GM19239 (cell line): ENCODE results near the gene CD2BP2.

ENCODE experiments used
- DNase-seq: peaks from one replicate; pipeline ENCODE4 v3.0.0; 2011; ENCODE audit warnings: low spot score; ENCODE audit not compliant: insufficient read length
- FAIRE-seq: peaks from 2 replicates; lab custom pipeline; 2011; peaks lifted over from hg19 to GRCh38; lab: Jason Lieb, UNC

CD2BP2 gene

DNA sequence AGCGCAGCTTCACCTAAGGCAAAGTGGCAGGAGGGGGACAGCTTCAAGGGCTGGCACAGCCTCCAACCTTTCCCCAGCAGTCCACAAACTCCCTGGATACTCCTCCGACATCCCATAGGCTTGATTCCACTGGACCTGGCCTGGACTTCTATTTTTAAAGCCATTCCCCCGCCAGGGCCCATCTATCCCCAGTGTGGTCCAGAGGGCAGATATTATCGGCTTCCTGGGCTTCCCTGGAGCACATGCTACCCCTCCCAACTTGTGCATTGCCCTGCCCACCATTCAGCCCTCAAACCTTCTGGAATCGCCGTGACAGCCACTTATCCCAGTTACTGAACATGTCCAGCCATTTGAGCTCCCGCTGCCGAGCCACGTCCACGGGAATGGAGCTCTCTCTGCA is 10.1 kb upstream of the CD2BP2 start:
- DNase-seq (no peak), FAIRE-seq (no peak)

DNA sequence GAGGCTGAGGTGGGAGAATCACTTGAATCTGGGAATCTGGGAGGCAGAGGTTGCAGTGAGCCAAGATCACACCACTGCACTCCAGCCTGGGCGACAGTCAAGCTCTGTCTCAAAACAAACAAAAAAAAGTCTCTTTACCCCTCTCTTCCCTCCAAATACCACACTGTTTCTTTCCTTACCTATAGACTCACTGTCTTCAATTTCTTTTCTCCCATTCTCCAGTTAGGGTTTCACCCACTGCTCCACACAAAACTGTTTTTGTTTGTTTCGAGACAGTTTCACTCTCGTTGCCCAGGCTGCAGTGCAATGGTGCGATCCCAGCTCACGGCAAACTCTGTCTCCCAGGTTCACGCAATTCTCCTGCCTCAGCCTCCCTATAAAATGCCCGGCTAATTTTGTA is 6.1 kb upstream of the CD2BP2 start:
- FAIRE-seq, result no peak
- no peak for DNase-seq

DNA sequence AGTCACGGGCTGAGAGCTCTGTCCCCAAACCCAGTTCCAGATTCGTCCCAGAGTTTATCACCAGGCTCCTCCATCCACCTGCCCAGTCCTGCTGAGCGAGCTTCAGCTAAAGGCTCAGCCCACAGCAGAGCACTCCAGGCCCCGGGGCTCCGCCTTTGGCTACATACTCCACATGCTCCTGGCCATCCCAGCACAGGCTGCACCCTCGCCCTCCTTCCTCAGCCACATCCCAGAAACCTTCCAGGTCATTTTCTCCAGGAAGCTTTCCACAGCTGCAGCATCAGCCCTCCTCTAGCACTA is 4.7 kb upstream of the CD2BP2 start:
- DNase-seq, result no peak
- no peak for FAIRE-seq

DNA sequence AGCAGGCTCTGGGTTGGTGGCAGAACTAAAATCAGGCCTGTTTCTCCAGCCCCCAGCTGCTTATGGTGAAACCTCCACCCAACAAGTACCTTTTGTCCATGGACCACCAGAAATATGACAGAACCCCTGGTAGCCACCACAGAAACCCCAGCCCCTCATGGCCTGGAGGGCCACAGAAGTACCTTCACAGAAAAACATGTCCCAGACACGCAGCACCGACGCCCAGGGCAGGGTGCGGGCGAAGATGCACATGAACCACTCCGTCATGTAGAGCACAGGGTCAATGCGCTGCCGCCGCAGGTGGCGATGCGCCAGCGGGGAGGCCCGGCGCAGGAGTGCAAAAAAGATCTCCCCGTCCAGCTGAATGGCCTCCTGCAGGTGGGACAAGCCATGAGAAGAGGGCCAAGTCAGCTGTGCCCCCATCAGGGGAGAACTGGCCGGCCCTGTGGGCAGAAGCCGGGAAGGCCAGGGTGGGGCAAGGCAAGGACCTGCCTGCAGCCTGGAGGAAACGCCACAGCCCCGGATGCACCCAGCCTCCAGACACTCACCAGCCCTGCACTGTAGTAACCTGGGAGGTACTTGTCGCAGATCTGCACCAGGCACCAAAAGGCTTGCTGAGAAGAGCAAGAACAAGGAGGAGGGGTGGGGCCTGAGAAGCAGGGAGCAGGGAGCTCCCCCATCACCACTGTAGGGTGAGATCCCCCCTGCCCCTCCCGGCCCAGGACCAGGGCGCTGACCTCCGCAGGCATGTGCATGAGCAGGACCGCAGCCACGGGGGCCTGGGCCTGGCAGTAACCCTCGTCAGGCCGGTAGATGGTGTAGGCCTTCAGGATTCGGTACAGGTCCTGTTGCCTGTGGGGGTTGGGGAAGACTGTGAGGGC is 4.1 kb upstream of the CD2BP2 start:
- FAIRE-seq (no peak), DNase-seq (no peak)

DNA sequence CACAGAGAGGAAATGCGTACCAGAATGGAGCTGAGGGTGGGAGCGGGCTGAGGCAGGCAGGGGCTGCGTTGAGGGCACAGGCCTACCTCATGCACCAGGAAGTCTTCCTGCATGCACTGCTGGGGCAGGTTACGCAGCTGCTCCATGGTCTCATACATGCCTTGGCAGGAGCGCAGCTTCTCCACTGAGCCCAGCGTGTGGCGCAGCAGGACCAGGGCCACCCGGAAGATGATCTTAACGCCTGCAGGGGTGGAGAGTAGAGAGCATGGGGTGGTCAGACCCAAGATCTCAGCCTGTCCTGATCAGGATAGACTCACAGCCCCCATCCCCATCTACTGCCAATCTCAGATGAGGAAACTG is 3.4 kb upstream of the CD2BP2 start:
- FAIRE-seq (no peak), DNase-seq (no peak)

DNA sequence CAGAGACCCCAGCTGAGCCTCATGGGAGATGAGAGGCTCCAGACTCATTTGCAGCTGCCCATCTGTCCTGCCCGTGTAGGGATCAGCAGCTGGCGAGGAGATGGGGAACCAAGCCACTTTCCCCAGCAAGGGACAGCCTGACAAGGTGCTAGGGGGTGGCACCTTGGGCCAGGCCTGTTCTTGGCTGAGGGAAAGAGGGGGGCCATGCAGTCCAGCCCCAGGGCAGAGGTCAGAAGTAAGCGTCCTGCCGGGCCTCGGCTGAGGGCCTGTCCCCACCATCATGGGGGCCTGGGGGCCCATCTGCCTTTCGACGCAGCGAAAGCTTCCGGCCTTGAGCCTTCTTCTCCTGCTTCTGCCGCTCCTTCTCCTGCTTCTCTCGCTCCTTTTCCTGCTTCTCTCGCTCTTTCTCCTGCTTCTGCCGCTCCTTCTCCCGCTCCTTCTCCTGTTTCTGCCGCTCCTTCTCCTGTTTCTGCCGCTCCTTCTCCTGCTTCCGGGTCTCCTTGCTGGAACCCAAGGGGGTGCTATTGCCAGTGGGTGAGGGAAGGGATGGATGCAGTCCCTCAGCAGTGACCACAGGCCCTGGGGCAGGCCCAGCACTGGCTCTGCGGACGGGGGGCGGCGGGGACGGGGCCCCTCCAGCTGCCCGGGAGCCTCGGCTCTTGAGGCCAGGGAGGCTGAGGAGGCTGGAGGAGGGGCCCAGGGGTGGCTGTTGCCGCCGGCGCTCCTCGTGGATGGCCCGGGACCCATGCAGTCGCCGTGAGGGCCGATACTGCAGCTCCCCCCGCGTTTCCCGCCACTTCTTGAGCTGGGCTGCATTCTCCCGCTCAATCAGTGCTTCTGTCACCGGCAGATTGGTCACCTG is 2.8 kb upstream of the CD2BP2 start:
- DNase-seq, result no peak

DNA sequence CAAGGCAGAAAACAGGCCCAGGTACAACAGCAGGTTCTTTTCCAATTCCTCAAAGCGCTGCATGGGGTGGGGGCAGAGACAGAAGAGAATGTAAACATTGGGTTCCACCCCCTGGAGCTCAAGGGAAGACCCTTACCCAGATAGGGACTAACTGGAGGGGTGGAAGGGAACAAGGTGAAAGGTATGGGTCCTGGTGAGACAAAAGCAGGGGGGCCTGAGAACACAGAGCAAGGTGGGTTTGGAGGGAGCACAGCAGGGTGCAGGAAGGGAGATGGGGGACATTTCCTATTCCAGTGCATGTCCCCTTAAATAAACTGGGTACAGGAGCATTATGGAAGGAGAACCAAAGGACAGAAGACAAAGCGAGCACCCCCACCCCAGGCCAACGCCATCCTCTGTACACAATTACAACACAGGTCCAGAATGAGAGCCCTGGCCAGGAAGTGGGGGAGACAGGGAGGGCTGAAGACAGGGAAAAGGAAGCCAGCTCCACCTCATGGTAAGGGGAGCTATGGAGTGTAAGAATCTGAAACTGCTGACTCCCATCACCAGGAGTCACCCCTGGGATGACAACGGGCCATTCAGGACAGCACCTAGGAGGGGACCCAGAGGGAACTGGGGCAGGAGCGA is 2.1 kb upstream of the CD2BP2 start:
- FAIRE-seq (no peak), DNase-seq (no peak)

More for the DNA sequence above, 2.8 kb upstream of the CD2BP2 start:
- FAIRE-seq, result no peak

DNA sequence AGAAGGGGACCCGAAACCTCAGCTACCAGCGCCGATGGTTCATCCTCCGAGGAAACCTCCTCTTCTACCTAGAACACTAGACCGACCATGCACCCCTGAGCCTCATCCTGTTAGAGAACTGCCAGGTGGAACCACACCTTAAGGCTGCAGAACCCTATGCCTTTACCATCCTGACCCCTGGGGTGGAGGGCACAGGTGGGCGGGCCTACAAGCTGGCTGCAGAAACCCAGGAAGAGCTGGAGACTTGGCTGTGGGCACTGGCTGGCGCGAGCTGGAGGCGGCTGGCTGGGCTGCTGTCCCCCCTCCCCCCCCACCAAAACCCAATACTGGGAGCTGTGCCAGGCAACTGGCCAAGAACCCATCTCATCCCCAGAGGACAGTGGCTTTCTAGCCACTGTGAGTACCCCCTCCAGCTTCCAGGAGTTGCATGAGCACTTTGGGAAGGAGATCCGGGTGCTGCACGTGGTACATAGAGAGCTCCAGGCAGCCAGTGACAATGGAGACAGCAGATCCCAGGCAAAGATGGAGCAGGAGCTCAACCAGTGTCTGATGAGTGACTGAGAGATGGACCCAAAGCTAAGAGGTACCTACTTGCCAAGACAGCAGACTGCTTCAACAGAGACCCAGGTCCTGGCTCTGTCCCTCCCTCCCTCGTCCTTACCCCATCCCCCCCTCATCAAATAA is 1.4 kb upstream of the CD2BP2 start:
- no peak for FAIRE-seq
- DNase-seq, result no peak

DNA sequence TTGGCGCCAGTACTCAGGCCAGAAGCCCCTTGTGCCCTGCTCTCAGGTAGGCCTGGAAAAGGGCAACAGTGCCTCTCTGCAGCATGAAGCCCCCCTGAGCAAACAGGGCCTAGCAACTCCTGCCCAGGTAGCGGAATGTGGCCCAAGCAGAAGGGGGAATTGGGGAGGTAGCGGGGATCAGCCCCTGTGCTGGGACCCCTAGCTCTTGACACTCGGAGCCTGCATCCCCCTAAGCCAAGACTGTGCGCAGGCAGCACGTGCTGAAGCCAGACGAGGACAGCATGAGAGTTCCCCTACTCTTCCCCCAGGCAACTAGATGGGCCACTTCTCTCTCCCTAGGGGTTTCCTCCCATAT is 823 bp upstream of the CD2BP2 start:
- DNase-seq (no peak), FAIRE-seq (no peak)

DNA sequence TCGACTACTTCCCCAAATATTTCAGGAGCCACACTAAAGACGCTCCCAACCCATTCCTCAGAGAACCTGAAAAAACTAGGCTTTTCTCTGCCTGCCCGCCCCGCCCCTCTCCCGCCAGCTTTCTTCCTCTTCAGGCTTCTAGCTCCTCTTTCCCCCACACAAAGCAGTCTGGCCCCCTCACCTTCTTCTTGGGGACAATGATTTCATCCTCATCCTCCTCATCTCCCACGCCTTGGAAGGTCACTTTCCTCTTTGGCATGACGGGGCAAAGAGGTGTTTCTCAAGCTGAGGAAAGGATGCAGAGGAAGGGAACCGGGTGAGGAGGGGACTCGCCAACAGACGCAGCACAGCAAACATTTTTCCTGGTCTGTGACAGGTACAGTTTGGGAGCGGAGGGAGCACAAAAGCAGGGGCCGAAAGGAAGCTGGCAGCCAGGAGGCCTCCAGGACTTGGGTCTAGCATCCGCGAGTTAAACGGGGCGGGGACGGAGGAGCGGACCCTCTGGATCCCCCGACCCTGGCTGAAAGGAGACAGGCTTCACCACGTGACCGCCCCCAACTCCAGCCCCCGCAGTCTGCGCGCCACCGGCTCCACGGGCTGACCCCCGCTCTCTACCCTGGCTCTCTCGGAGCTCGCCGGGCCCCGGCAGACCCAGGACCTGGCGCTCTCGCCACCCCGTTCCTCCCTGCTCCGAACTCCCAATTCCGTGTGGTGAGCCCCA is 525 bp downstream of the CD2BP2 start:
- peak; percentile 35 for FAIRE-seq
- DNase-seq, result no peak

DNA sequence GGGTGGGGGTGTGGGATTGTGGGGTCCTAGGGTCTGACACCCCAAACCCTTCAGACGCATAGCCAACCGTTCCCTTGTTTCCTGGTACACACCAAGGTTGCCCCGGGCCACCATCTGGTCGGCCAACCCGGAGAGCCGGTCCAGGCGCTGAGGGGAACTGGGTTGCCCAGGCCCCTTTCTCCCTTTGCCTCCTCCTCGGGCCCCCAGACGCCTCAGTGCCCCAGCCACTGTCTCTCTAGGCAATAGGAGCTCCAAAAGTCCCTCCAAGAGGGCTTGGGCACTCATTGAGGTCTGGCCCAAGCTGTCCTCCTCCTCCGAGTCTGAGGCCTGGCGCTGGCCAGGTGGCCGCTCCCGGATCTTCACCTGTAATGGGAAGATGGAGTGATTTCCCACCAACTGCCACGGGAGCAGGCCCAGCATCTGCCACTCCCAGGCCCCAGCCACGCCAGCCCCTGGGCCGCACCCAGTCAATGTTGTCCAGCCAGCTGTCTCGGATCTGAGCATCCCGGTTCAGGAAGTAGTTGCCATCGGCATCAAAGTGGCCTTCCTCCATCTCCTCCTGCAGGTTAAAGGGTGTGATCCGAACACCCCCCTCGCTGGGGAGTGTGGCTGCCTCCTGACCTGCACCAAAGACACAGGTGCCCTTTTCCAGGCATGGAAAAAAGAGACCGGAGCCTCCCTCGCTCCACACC is 1.5 kb downstream of the CD2BP2 start:
- FAIRE-seq (no peak), DNase-seq (no peak)

DNA sequence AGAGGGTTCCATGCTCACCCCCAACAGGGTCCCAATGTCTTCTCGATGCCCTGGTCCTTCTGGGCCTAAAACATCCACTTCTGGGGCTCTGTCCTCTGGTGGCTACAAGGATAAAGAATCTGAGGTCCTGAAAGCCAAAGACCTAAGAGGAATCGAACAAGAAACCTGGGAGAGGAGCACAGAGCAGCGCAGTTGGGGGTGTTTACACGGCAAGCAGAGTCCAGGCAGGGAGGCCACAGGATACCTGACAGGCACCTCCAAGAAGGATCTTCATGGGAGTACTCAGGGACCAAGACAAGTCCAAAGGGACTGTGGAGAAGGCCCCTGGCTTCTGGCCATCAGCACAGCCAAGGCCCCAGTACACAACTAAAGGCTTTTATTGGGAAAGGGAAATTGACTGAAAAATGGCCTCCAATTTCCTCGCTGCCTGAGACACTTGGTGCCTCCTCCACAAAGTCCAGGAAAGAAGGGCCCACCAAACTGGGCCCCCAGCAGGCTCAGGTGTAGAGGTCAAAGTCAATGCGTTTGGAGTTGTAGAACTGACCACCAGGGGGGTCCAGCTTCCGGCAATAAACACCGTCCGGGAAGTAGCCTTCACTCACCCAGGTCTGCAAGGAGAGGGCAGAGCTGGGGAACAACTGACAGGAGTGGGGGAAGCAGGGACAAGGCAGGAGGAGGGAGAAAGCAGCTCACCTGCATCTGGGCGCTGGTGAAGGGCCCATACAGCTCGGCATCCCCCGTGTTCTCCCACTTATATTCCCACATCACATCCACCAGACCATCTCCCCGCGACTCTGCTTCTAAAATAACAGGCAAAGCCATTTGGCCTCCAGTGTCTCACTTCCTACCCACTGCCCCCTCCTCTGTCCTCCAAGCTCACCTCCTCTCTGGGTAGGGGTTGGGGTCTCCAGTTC is 2.4 kb downstream of the CD2BP2 start:
- FAIRE-seq (no peak), DNase-seq (no peak)

DNA sequence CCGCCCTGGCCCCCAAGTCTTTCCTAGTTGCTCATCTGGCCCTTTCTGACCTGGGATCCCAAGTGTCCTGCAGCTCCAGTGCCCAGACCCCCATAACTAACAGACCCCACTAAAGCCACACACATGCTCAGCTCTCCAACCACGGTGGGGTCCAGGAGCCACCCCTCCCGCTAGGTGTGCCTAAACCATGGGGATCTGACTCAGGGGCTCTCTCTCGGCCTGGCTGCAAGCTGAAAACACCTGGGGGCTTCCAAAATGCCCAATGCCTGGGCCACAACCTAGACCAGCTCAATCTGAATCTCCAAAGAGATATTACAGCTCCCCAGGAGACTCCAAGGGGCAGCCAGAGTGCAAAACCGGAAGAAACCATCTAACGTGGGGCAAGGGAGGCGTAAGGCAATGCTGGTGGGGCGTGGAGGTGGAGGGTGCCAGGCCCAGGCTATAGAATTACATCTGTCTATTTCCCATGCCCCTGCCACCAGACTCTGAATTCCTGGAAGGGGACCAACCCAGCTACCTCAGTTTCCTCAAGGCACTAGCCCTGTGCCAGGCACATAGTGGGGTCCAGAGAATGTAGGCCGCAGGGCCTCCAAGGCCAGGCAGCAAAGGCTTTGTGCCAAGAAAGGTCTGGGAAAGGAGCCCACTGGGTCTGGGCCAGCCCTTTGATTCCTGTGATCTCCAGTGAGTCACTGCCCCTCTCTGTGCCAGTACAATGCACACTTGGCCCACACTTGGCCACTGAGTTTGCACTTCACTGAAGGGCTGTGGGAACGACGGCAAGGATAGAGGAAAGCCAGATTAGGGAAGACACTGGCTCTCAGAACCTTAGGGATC is 3.3 kb downstream of the CD2BP2 start:
- DNase-seq, result no peak
- FAIRE-seq, result no peak

DNA sequence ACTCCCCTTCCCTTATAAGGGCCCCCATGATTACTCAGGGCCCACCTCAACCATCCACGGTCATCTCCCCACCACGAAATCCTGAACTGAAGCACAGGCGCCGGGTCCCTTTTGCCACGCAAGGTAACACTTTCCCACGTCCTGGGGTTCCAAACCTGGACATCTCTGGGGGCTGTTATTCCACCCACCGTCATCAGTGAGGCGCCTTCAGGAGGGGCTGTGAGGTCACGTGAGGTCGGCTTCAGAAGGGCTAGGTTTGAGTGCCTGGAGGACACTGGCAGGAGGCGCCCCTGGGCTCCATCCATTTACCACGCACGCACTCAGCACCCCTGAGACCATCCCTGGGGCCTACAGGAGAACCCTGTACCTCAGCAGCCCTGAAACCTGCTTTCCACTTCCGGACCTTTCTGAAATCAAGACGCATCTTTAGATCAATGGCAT is 4.1 kb downstream of the CD2BP2 start:
- DNase-seq (no peak), FAIRE-seq (no peak)

DNA sequence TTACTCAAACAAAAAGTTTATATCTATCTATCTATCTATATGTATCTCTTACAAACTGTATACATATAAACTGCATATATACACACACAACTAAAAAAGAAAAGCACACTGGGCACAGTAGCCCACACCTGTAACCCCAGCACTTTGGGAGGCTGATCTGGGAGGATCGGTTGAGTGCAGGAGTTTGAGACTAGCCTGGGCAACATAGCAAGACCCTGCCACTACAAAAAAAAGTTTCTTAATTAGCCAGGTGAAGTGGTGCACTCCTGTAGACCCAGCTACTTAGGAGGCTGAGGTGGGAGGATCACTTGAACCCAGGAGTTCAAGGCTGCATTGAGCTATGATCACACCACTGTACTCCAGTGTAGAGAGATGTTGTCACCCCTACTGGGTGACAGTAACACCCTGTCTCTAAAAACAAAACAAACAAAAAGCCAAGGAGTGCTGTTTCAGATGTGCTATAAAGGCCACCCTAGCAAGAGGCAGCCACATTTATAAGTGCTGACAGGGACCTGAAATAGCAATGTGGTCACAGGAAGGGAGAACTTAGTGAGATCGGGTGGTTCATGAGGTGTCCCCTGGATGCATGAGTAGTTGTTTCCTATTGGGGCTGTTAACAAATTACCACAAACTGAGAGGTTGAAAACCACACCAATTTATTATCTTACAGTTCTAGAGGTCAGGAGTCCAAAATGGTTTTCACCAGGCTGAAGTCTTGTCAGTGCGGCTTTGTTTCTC is 4.8 kb downstream of the CD2BP2 start:
- DNase-seq, result peak; percentile 70
- peak; percentile 100 for FAIRE-seq

DNA sequence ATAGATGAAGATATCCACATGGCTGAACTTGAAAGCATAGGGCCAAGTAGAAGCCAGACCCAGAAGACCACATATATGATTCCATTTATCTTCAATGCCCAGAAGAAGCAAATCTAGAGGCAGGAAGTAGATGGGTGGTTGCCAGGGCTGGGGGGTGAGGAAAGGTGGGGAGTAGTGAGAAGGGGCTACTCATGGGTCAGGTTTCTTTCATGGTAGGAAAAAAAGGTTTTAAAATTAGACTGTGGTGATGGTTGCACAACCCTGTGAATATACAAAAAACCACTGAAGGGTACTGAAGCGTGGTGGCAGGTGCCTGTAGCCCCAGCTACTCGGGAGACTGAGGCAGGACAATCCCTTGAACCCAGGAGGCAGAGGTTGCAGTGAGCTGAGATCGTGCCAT is 5.4 kb downstream of the CD2BP2 start:
- peak; percentile 88 for FAIRE-seq
- no peak for DNase-seq

DNA sequence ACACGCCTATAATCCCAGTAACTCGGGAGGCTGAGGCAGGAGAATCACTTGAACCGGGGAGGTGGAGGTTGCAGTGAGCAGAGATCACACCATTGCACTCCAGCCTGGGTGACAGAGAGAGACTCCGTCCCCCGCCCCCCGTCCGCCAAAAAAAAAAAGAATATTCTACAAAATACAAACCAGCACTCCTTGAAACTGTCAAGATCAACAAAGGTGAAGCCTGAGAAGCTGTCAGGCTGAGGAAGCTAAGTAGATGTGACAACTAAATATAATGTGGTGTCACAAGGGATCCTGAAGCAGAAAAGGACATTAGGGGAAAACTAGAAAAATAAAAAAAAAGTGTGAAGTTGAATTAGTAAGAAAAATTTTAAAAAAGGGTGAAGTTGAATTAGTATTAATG is 6.2 kb downstream of the CD2BP2 start:
- FAIRE-seq, result no peak
- no peak for DNase-seq
